GM12878 (cell line): Measurements from ENCODE around the gene CTNNBIP1.

Experiments
- ASH2L ChIP-seq: fragments of 300-600, 200-600 bp; sonication (generic); IDR thresholded peaks from 2 replicates; pipeline ENCODE4 v1.6.1; 2017; ENCODE audit warnings: low read depth, mild to moderate bottlenecking, borderline replicate concordance
- EZH2 ChIP-seq: IDR thresholded peaks from 2 replicates; pipeline ENCODE4 v1.6.1; 2012; ENCODE audit warnings: low read depth, mild to moderate bottlenecking, control low read depth, inconsistent platforms, low read length, borderline replicate concordance; ENCODE audit not compliant: control insufficient read depth
- GATAD2B ChIP-seq: fragments of 450-650 bp; conservative IDR thresholded peaks from 2 replicates; pipeline ENCODE4 v1.6.1; 2017; ENCODE audit warnings: low read depth, mild to moderate bottlenecking, moderate library complexity
- PAX5 ChIP-seq: IDR thresholded peaks from 2 replicates; pipeline ENCODE4 v1.6.1; 2011; ENCODE audit warnings: low read depth, low read length, borderline replicate concordance
- POLR2A ChIP-seq: IDR thresholded peaks from 2 replicates; pipeline ENCODE4 v1.6.1; 2011; ENCODE audit warnings: low read depth, mild to moderate bottlenecking, low read length
- POLR2AphosphoS5 ChIP-seq: IDR thresholded peaks from 2 replicates; pipeline ENCODE4 v1.6.1; 2011; ENCODE audit warnings: mild to moderate bottlenecking, low read length, inconsistent platforms

- TF ChIP-seq ASH2L, result no peak
- TF ChIP-seq POLR2A, result no peak
- TF ChIP-seq PAX5, result no peak
- no peak for TF ChIP-seq GATAD2B
- TF ChIP-seq EZH2, result no peak
- TF ChIP-seq POLR2AphosphoS5, result no peak
These were observed 50.6 kb downstream of the CTNNBIP1 start for GRCh38 chr1:9859281-9860014.
